HepG2 (cell line): Measurements from ENCODE around the gene PAQR7. TPM values are rescaled to one million over a fixed set of nuclear protein-coding genes. Genes with fewer than 3 reads are reported as not detected.

ENCODE experiments used
- ATAC-seq: fragments of 200-7000 bp; cut with Tn5 transposase; 3 replicates; pipeline ENCODE4 v1.9.1; 2020; ENCODE audit warnings: mild to moderate bottlenecking, moderate library complexity
- BruUV-seq: library from RNA; stranded (reverse); fragments of 400-500 nt; replicated peaks from 2 replicates; lab custom pipeline; 2021; lab: Mats Ljungman, UMichigan
- CTCF ChIA-PET: fragments of 300-600 bp; formaldehyde crosslinking; extraction: SDS; loops from one replicate; lab custom pipeline; 2021; ENCODE audit warnings: low total read pairs, inconsistent platforms, low intra/inter-chr PET ratio; lab: Yijun Ruan, JAX
- POLR2A ChIA-PET: fragments of 350-600 bp; sonication (Branson Sonifier 250); formaldehyde crosslinking; loops from one replicate; lab custom pipeline; 2020; ENCODE audit warnings: antibody characterized with exemption, inconsistent platforms; lab: Yijun Ruan, JAX
- DNase-seq: peaks from one replicate; pipeline ENCODE4 v3.0.0-alpha.2; 2015; ENCODE audit warnings: low spot score
- FAIRE-seq: peaks from 3 replicates; lab custom pipeline; 2011; peaks lifted over from hg19 to GRCh38; lab: Jason Lieb, UNC
- H2AFZ ChIP-seq: one replicate; pipeline ENCODE4 v1.6.1; 2011; ENCODE audit warnings: low read length, inconsistent platforms
- H3K27ac ChIP-seq: fragments of 300-600 bp; 3 replicates; pipeline ENCODE4 v1.8.0; 2011; ENCODE audit warnings: mixed run types, mild to moderate bottlenecking, mixed read lengths, low read length, inconsistent platforms; ENCODE audit not compliant: insufficient read depth; ENCODE audit errors: extremely low read length
- H3K27me3 ChIP-seq, 2 experiments: fragments of 200-600 bp in 1 of 2; 2 replicates in 1 of 2; 3 replicates in 1 of 2; pipeline versions ENCODE4 v1.6.0 to v1.8.0; 2011; ENCODE audit warnings: low read length in 2 of 2, mild to moderate bottlenecking in 2 of 2, moderate library complexity in 2 of 2, inconsistent platforms in 1 of 2; ENCODE audit not compliant: insufficient read depth in 2 of 2, control insufficient read depth in 1 of 2
- H3K36me3 ChIP-seq, 2 experiments: fragments of 200-600 bp in 1 of 2; replicated peaks in 1 of 2; 2 replicates in 1 of 2; 3 replicates in 1 of 2; pipeline versions ENCODE4 v1.5.1 to v1.8.0; 2011; ENCODE audit warnings: low read length in 2 of 2, inconsistent platforms in 1 of 2; ENCODE audit not compliant: insufficient read depth in 2 of 2, control insufficient read depth in 1 of 2
- H3K4me1 ChIP-seq: 2 replicates; pipeline ENCODE4 v1.5.1; 2012; ENCODE audit warnings: low read length, inconsistent platforms; ENCODE audit not compliant: insufficient read depth
- H3K4me2 ChIP-seq: 2 replicates; pipeline ENCODE4 v1.6.0; 2011; ENCODE audit warnings: low read depth, low read length, inconsistent platforms
- H3K4me3 ChIP-seq, 3 experiments: fragments of 200-600 bp in 1 of 3; sonication (generic), shearing (Covaris generic) in 1 of 3; replicated peaks in 1 of 3; 2 replicates each; pipeline ENCODE4 v1.5.1; 2011 to 2016; ENCODE audit warnings: low read length in 3 of 3, inconsistent platforms in 2 of 3, low read depth in 2 of 3, mild to moderate bottlenecking in 2 of 3, control low read depth in 1 of 3, mixed read lengths in 1 of 3; ENCODE audit not compliant: insufficient read depth in 1 of 3
- H3K79me2 ChIP-seq: one replicate; pipeline ENCODE4 v1.6.1; 2011; ENCODE audit warnings: low read length, inconsistent platforms; ENCODE audit not compliant: insufficient read depth
- H3K9ac ChIP-seq: 2 replicates; pipeline ENCODE4 v1.6.0; 2011; ENCODE audit warnings: mild to moderate bottlenecking, low read depth, low read length, inconsistent platforms; ENCODE audit not compliant: insufficient read depth
- H3K9me3 ChIP-seq: 2 replicates; pipeline ENCODE4 v1.5.1; 2012; ENCODE audit warnings: mild to moderate bottlenecking, low read length
- H4K20me1 ChIP-seq: 2 replicates; pipeline ENCODE4 v1.6.0; 2011; ENCODE audit warnings: inconsistent platforms, mild to moderate bottlenecking, low read length, moderate library complexity; ENCODE audit not compliant: insufficient read depth
- CREB1 ChIP-seq, 2 experiments: fragments of 450-650 bp in 1 of 2; IDR thresholded peaks; 2 replicates each; pipeline ENCODE4 v1.6.1; 2016 to 2017; ENCODE audit warnings: control low read depth in 1 of 2, mild to moderate bottlenecking in 1 of 2, missing compliant biosample characterization in 1 of 2, missing genetic modification characterization in 1 of 2
- ELF3 ChIP-seq: IDR thresholded peaks from 2 replicates; pipeline ENCODE4 v1.6.1; 2016; ENCODE audit warnings: missing genetic modification reagents, missing compliant biosample characterization
- SAP130 ChIP-seq: IDR thresholded peaks from 2 replicates; pipeline ENCODE4 v1.6.1; 2016; ENCODE audit warnings: low read depth
- SETDB1 ChIP-seq: sonication (generic); formaldehyde crosslinking; IDR thresholded peaks from 2 replicates; pipeline ENCODE4 v1.5.1; 2020; ENCODE audit warnings: missing genetic modification reagents, mild to moderate bottlenecking, borderline replicate concordance
- SMC3 ChIP-seq: IDR thresholded peaks from 2 replicates; pipeline ENCODE4 v1.6.1; 2011; ENCODE audit warnings: low read length, improper control_type of control experiment
- STAG1 ChIP-seq: sonication (generic); formaldehyde crosslinking; IDR thresholded peaks from 2 replicates; pipeline ENCODE4 v1.4.0; 2020; ENCODE audit warnings: missing genetic modification reagents
- THAP11 ChIP-seq: IDR thresholded peaks from 2 replicates; pipeline ENCODE4 v1.6.1; 2016; ENCODE audit warnings: missing biosample characterization, missing genetic modification reagents
- WGBS: methylation state at CpG from one replicate; pipeline ENCODE4 v1.1.6; 2017; ENCODE audit warnings: low lambda C conversion rate; 5-methylcytosine and 5-hydroxymethylcytosine counted together
- in situ Hi-C: cut with HindIII; loops from 2 replicates; pipeline ENCODE4 v1.10.0; 2017; ENCODE audit warnings: low pct_unique_long_range_greater_than_20kb; ENCODE audit not compliant: extremely low pct_ligation_motif_present
- intact Hi-C: fragments of 100-400 bp; cut with micrococcal nuclease; formaldehyde crosslinking; loops from one replicate; pipeline ENCODE4 v1.10.0; 2022; ENCODE audit not compliant: unreplicated experiment
- polyA plus RNA-seq, 8 experiments: library from polyadenylated mRNA; depleted of rRNA in 3 of 8; stranded (reverse) in 7 of 8; unstranded in 1 of 8; fragments of >200 nt; fragmentation: Illumina TruSeq in 4 of 8; extraction: Trizol in 4 of 8; gene quantifications; 2 replicates each; pipeline versions ENCODE4 v1.2.1 to v1.2.3, GENCODE V29; 2011 to 2016; ENCODE audit warnings: low read depth in 4 of 8, missing spikeins in 1 of 8, mixed read lengths in 1 of 8; ENCODE audit not compliant: insufficient read depth in 1 of 8
- total RNA-seq, 5 experiments: library from RNA; depleted of rRNA; stranded (reverse); fragments of >200 nt; fragmentation: Illumina TruSeq; extraction: Trizol; gene quantifications; 2 replicates each; pipeline ENCODE4 v1.2.3, GENCODE V29; 2016; ENCODE audit warnings: low read depth in 1 of 5
- TF ChIP-seq, protein P1 (sequence below): sonication (generic); formaldehyde crosslinking; IDR thresholded peaks from 2 replicates; pipeline ENCODE4 v1.9.0; 2021; ENCODE audit warnings: missing genetic modification reagents, borderline replicate concordance
- TF ChIP-seq, protein P2 (sequence below): sonication (generic); formaldehyde crosslinking; IDR thresholded peaks from 2 replicates; pipeline ENCODE4 v1.5.0; 2020; ENCODE audit warnings: mild to moderate bottlenecking, missing genetic modification reagents, moderate library complexity

Gene PAQR7
- total and polyA plus RNA-seq, 2 of the 13 experiments (the other 11 are each of a cell fraction or from before 2014, with no cell fraction given) = 13.2 to 16.6 TPM

DNA sequence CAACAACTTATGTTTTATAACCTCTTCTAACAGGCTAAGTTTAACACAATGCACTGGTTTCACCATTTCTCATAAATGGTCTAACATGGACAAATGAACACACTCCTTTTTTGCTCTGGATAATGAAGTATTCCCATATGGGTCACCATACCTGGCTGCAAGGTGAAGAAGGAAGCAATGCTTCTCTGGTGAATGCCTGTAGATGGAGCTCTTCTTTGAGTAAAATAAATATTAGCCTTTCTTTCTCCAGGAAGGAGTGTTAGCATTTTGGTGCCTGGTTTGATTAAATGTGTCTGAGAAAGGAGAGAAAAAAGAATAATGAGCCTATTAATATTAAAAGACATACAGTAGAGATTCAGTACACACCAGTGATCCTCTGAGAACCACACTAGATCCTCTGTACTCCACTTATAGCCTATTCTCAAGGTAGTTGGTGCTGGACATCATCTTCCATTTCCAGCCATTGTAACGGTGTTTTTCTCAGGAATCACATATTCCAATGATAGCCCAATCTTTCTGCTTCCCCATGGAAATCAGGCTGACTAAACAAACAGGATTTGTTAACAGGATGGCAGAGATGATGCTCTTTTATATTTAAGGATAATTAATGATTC, 38.1 kb downstream of the PAQR7 start:
- no peak overlapping the region for H3K4me2 ChIP-seq
- H4K20me1 ChIP-seq = no peaks in the 10 kb centered on the region
- DNase-seq (peak; percentile 41), ATAC-seq (peak; percentile 59; the same call in 1 of the 3 replicates), FAIRE-seq (peak; percentile 67)
- H3K27ac ChIP-seq = no peak overlapping the region
- ChIA-PET POLR2A (interaction anchor here (0.7 to 1.0 kb wide), 2 partner anchors 17 to 19 kb away, joined by 3 to 4 read pairs; partner anchors contain the start of gene MTFR1L), CTCF (interaction anchor here (1.2 to 1.4 kb wide), 3 partner anchors 53 to 161 kb away, joined by 3 to 10 read pairs (median 4); partner anchors contain the start of gene PAFAH2)
- peaks cover 23% of the 10 kb centered on the region for H3K79me2 ChIP-seq
- no peaks in the 10 kb centered on the region for H3K27me3 ChIP-seq
- H3K36me3 ChIP-seq = peaks cover 11 to 33% of the 10 kb centered on the region in 2 experiments
- 93% methylated on average over 1 of the region's 1 CpG for WGBS
- intact Hi-C loops = loop anchor here (1.0 kb wide), 2 partner anchors 58 to 161 kb away; partner anchors contain the start of gene PAFAH2
- no TSS peak for BruUV-seq
- in situ Hi-C loops = loop anchor here (5.0 kb wide), 1 partner anchor 50 kb away; no protein-coding TSS in a partner anchor
- no peak overlapping the region for H3K4me3 ChIP-seq
- TF ChIP-seq CREB1 (IDR thresholded peaks at IDR 0.05) (no peak), CREB1 (CRISPR knock-in tag; IDR thresholded peaks at IDR 0.05) (peak; percentile 36; the same call in 1 of the 2 replicates), STAG1 (CRISPR knock-in tag) (peak; percentile 65), SMC3 (peak; percentile 34; the same call in 1 of the 2 replicates), SAP130 (CRISPR knock-in tag) (peak; percentile 29; the same call in 1 of the 2 replicates), THAP11 (CRISPR knock-in tag) (peak; percentile 43; the same call in 1 of the 2 replicates), SETDB1 (CRISPR knock-in tag) (no peak), ELF3 (0 out of 2 replicates have a peak, but pooled peaks have one; percentile 35)
- TF ChIP-seq, protein P1, sequence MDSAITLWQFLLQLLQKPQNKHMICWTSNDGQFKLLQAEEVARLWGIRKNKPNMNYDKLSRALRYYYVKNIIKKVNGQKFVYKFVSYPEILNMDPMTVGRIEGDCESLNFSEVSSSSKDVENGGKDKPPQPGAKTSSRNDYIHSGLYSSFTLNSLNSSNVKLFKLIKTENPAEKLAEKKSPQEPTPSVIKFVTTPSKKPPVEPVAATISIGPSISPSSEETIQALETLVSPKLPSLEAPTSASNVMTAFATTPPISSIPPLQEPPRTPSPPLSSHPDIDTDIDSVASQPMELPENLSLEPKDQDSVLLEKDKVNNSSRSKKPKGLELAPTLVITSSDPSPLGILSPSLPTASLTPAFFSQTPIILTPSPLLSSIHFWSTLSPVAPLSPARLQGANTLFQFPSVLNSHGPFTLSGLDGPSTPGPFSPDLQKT (CRISPR knock-in tag) = no peak
- TF ChIP-seq, protein P2, sequence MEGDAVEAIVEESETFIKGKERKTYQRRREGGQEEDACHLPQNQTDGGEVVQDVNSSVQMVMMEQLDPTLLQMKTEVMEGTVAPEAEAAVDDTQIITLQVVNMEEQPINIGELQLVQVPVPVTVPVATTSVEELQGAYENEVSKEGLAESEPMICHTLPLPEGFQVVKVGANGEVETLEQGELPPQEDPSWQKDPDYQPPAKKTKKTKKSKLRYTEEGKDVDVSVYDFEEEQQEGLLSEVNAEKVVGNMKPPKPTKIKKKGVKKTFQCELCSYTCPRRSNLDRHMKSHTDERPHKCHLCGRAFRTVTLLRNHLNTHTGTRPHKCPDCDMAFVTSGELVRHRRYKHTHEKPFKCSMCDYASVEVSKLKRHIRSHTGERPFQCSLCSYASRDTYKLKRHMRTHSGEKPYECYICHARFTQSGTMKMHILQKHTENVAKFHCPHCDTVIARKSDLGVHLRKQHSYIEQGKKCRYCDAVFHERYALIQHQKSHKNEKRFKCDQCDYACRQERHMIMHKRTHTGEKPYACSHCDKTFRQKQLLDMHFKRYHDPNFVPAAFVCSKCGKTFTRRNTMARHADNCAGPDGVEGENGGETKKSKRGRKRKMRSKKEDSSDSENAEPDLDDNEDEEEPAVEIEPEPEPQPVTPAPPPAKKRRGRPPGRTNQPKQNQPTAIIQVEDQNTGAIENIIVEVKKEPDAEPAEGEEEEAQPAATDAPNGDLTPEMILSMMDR (CRISPR knock-in tag) = peak; percentile 64
- H3K9ac ChIP-seq = no peak overlapping the region
- H3K9me3 ChIP-seq = no peaks in the 10 kb centered on the region
- H2AFZ ChIP-seq = no peak overlapping the region
- peaks cover 7% of the 10 kb centered on the region; the same call in 1 of the 2 replicates for H3K4me1 ChIP-seq
